GM12878 (cell line): ENCODE results near the gene DUSP22. TPM values are rescaled to one million over a fixed set of nuclear protein-coding genes. Genes with fewer than 3 reads are reported as not detected.
"Not testable (repeated sequence)": the region's sequence is repeated elsewhere in the genome, so short reads cannot be mapped to it uniquely, and the experiment has no call there.

ENCODE experiments used
- ATAC-seq: fragments of 200-7000 bp; cut with Tn5 transposase; 3 replicates; pipeline ENCODE4 v1.9.1; 2020; ENCODE audit warnings: mild to moderate bottlenecking, moderate library complexity
- BruUV-seq: library from RNA; stranded (reverse); fragments of 400-500 nt; replicated peaks from 2 replicates; lab custom pipeline; 2021; lab: Mats Ljungman, UMichigan
- CTCF ChIA-PET: fragments of 300-600 bp; sonication (Branson Sonifier 250); formaldehyde crosslinking; extraction: SDS; loops from one replicate; lab custom pipeline; 2021; ENCODE audit warnings: inconsistent platforms; lab: Yijun Ruan, JAX
- POLR2A ChIA-PET: fragments of 350-600 bp; formaldehyde crosslinking; extraction: SDS; loops from one replicate; lab custom pipeline; 2021; ENCODE audit warnings: inconsistent platforms; lab: Charles Lee
- RAD21 ChIA-PET: fragments of 300-600 bp; sonication (Branson Sonifier 250); formaldehyde crosslinking; loops from one replicate; lab custom pipeline; 2023; ENCODE audit warnings: antibody characterized with exemption; ENCODE audit not compliant: unreplicated experiment; lab: Charles Lee
- SMC1A ChIA-PET: fragments of 300-600 bp; sonication (Branson Sonifier 250); formaldehyde crosslinking; loops from one replicate; lab custom pipeline; 2023; ENCODE audit not compliant: unreplicated experiment, uncharacterized antibody; lab: Charles Lee
- DNase-seq: peaks from one replicate; pipeline ENCODE4 v3.0.0-alpha.2; 2011; ENCODE audit warnings: low read depth, low spot score
- FAIRE-seq: peaks from 3 replicates; lab custom pipeline; 2011; peaks lifted over from hg19 to GRCh38; lab: Jason Lieb, UNC
- H2AFZ ChIP-seq: 2 replicates; pipeline ENCODE4 v1.6.0; 2011; ENCODE audit warnings: low read depth, low read length, control low read depth; ENCODE audit not compliant: control insufficient read depth
- H3K27ac ChIP-seq: 2 replicates; pipeline ENCODE4 v1.5.1; 2011; ENCODE audit warnings: control low read depth; ENCODE audit not compliant: control insufficient read depth, insufficient read depth
- H3K27me3 ChIP-seq, 2 experiments: replicated peaks in 1 of 2; 2 replicates each; pipeline versions ENCODE4 v1.6.0 to v1.6.1; 2011; ENCODE audit warnings: low read length in 1 of 2; ENCODE audit not compliant: control insufficient read depth in 2 of 2, insufficient read depth in 2 of 2
- H3K36me3 ChIP-seq, 2 experiments: 2 replicates each; pipeline ENCODE4 v1.5.1; 2011; ENCODE audit warnings: low read length in 1 of 2; ENCODE audit not compliant: control insufficient read depth in 2 of 2, insufficient read depth in 2 of 2
- H3K4me1 ChIP-seq: 2 replicates; pipeline ENCODE4 v1.6.1; 2011; ENCODE audit warnings: mild to moderate bottlenecking, low read length, moderate library complexity, mixed read lengths; ENCODE audit not compliant: control insufficient read depth, insufficient read depth
- H3K4me2 ChIP-seq: 2 replicates; pipeline ENCODE4 v1.6.0; 2011; ENCODE audit warnings: control low read depth; ENCODE audit not compliant: control insufficient read depth, insufficient read depth
- H3K4me3 ChIP-seq: fragments of 200-600 bp; sonication (generic); 2 replicates; pipeline ENCODE4 v1.5.1; 2016
- H3K79me2 ChIP-seq: 2 replicates; pipeline ENCODE4 v1.6.0; 2011; ENCODE audit warnings: low read length; ENCODE audit not compliant: control insufficient read depth, insufficient read depth
- H3K9ac ChIP-seq: 2 replicates; pipeline ENCODE4 v1.8.0; 2011; ENCODE audit warnings: low read length, control low read depth, mixed read lengths; ENCODE audit not compliant: control insufficient read depth, insufficient read depth
- H3K9me3 ChIP-seq: replicated peaks from 3 replicates; pipeline ENCODE4 v1.5.1; 2011; ENCODE audit warnings: mild to moderate bottlenecking, low read length; ENCODE audit not compliant: control insufficient read depth, insufficient read depth
- H4K20me1 ChIP-seq: 2 replicates; pipeline ENCODE4 v1.6.0; 2011; ENCODE audit not compliant: control insufficient read depth, insufficient read depth
- EED ChIP-seq: sonication (generic); IDR thresholded peaks from 2 replicates; pipeline ENCODE4 v1.6.1; 2016; ENCODE audit warnings: antibody characterized with exemption, low read depth
- IKZF1 ChIP-seq: fragments of 450-650 bp; conservative IDR thresholded peaks from 2 replicates; pipeline ENCODE4 v1.6.1; 2017; ENCODE audit warnings: antibody characterized with exemption, mild to moderate bottlenecking
- IKZF2 ChIP-seq, 2 experiments: fragments of 450-650 bp; IDR thresholded peaks; 2 replicates each; pipeline ENCODE4 v1.6.1; 2017; ENCODE audit warnings: mild to moderate bottlenecking in 2 of 2, moderate library complexity in 2 of 2
- MEF2B ChIP-seq: fragments of 450-650 bp; IDR thresholded peaks from 2 replicates; pipeline ENCODE4 v1.6.1; 2018; ENCODE audit warnings: mild to moderate bottlenecking, moderate library complexity; ENCODE audit not compliant: partially characterized antibody, poor library complexity, severe bottlenecking
- MYB ChIP-seq: fragments of 150-350 bp; IDR thresholded peaks from 2 replicates; pipeline ENCODE4 v1.6.1; 2014; ENCODE audit warnings: mild to moderate bottlenecking, low read depth, low read length, borderline replicate concordance
- PML ChIP-seq: IDR thresholded peaks from 2 replicates; pipeline ENCODE4 v1.6.1; 2012; ENCODE audit warnings: low read length, inconsistent platforms
- RUNX3 ChIP-seq: IDR thresholded peaks from 2 replicates; pipeline ENCODE4 v1.6.1; 2012; ENCODE audit warnings: low read length, inconsistent platforms
- SMARCA5 ChIP-seq: fragments of 450-650 bp; IDR thresholded peaks from 2 replicates; pipeline ENCODE4 v1.6.1; 2017; ENCODE audit warnings: mild to moderate bottlenecking
- SPI1 ChIP-seq: IDR thresholded peaks from 2 replicates; pipeline ENCODE4 v1.6.1; 2011; ENCODE audit warnings: low read depth, mild to moderate bottlenecking, low read length, moderate library complexity, borderline replicate concordance; ENCODE audit not compliant: insufficient read depth
- ZBTB33 ChIP-seq: fragments of 450-650 bp; IDR thresholded peaks from 2 replicates; pipeline ENCODE4 v1.6.1; 2017; ENCODE audit warnings: mild to moderate bottlenecking
- ZNF217 ChIP-seq: fragments of 450-650 bp; IDR thresholded peaks from 2 replicates; pipeline ENCODE4 v1.6.1; 2017; ENCODE audit warnings: antibody characterized with exemption, mild to moderate bottlenecking
- WGBS: methylation state at CpG from one replicate; pipeline ENCODE4 v1.1.6; 2016; ENCODE audit warnings: low lambda C conversion rate; ENCODE audit not compliant: insufficient replicate concordance, insufficient coverage; ENCODE audit errors: missing lambda C conversion rate; 5-methylcytosine and 5-hydroxymethylcytosine counted together
- in situ Hi-C: fragments of 300-500 bp; cut with MboI; formaldehyde crosslinking; loops from 9 replicates; pipeline ENCODE4 v1.14.3; 2018; ENCODE audit warnings: mixed read lengths
- intact Hi-C: fragments of 100-400 bp; cut with micrococcal nuclease; formaldehyde crosslinking; loops from one replicate; pipeline ENCODE4 v1.14.2; 2022; ENCODE audit not compliant: unreplicated experiment
- polyA plus RNA-seq, 11 experiments: library from polyadenylated mRNA; depleted of rRNA in 4 of 11; unstranded in 6 of 11; stranded (reverse) in 5 of 11; fragments of >200 nt; fragmentation: Nextera tagmentation in 4 of 11; fragmentation: Illumina TruSeq in 1 of 11; extraction: Ambion mirVana in 4 of 11; extraction: Trizol in 1 of 11; gene quantifications; 1 replicate in 1 of 11; 2 replicates in 10 of 11; pipeline versions ENCODE4 v1.2.1 to v1.2.3, GENCODE V29; 2011 to 2016; ENCODE audit warnings: inconsistent platforms in 2 of 11, missing spikeins in 2 of 11, low read depth in 1 of 11
- total RNA-seq, 4 experiments: library from RNA; depleted of rRNA in 3 of 4; stranded (reverse); fragments of >200 nt in 3 of 4; fragmentation: Illumina TruSeq in 1 of 4; extraction: Trizol in 1 of 4; gene quantifications; 2 replicates each; pipeline versions ENCODE4 v1.2.1 to v1.2.3, GENCODE V29; 2013 to 2021

The DUSP22 gene
- total and polyA plus RNA-seq, 10 of the 15 experiments (the other 5 are each of a cell fraction or from before 2014, with no cell fraction given): 78.9 to 156 (median 107) TPM

- Histone ChIP-seq H3K27ac (no peak overlapping the region), H3K4me3 (no peak overlapping the region), H3K36me3 (no peaks in the 10 kb centered on the region), H2AFZ (no peak overlapping the region), H3K9ac (no peak overlapping the region), H3K9me3 (no peaks in the 10 kb centered on the region; the same call in none of the 3 replicates), H3K4me1 (peaks cover 16% of the 10 kb centered on the region), H3K27me3 (no peaks in the 10 kb centered on the region), H4K20me1 (no peaks in the 10 kb centered on the region), H3K79me2 (no peaks in the 10 kb centered on the region), H3K4me2 (no peak overlapping the region)
- 98% methylated on average over 5 of the region's 5 CpGs for WGBS
- POLR2A ChIA-PET: interaction anchor here (0.6 kb wide), 1 partner anchor 54 kb away, joined by 5 read pairs; no protein-coding TSS in a partner anchor
- SMC1A ChIA-PET: no interaction called here
- FAIRE-seq (no peak), DNase-seq (no peak), ATAC-seq (no peak)
- in situ Hi-C loops (no loop called here), intact Hi-C loops (no loop called here)
- BruUV-seq: no TSS peak
- RAD21 ChIA-PET: no interaction called here
- CTCF ChIA-PET: no interaction called here
- TF ChIP-seq PML: no peak
- TF ChIP-seq ZBTB33: peak; percentile 74; the same call in 1 of the 2 replicates
- no peak for TF ChIP-seq MYB
These were observed 44.9 kb upstream of the DUSP22 start for GRCh38 chr6:247351-247750.

- H3K27ac ChIP-seq, H3K9ac ChIP-seq, H3K79me2 ChIP-seq, H3K9me3 ChIP-seq, H4K20me1 ChIP-seq, ATAC-seq, H3K36me3 ChIP-seq, FAIRE-seq, in situ Hi-C loops, H2AFZ ChIP-seq, H3K4me3 ChIP-seq, BruUV-seq, intact Hi-C loops, DNase-seq, POLR2A ChIA-PET, H3K4me2 ChIP-seq, H3K27me3 ChIP-seq: not testable (repeated sequence)
- H3K4me1 ChIP-seq: peaks cover 23% of the 10 kb centered on the region
- WGBS: 85% methylated on average over 6 of the region's 6 CpGs
- 0 out of 2 replicates have a peak, but pooled peaks have one; percentile 21 for TF ChIP-seq SMARCA5
- TF ChIP-seq ZBTB33: peak; percentile 93
- TF ChIP-seq IKZF1: 0 out of 2 replicates have a peak, but pooled peaks have one; percentile 19
- peak in 1 of 2 experiments; percentile 34; a peak in 2 of 4 replicates for TF ChIP-seq IKZF2 (IDR thresholded peaks at IDR 0.05)
- TF ChIP-seq SPI1: peak; percentile 49; the same call in 1 of the 2 replicates
- TF ChIP-seq EED: 0 out of 2 replicates have a peak, but pooled peaks have one; percentile 38
- TF ChIP-seq MEF2B: peak; percentile 55
- TF ChIP-seq ZNF217: 0 out of 2 replicates have a peak, but pooled peaks have one; percentile 39
- TF ChIP-seq RUNX3: peak; percentile 65
- CTCF ChIA-PET: interaction anchor here (0.7 kb wide), 1 partner anchor 8 kb away, joined by 3 read pairs; no protein-coding TSS in a partner anchor
- SMC1A ChIA-PET: interaction anchor here (0.8 to 2.7 kb wide), 4 partner anchors 10 to 13 kb away, joined by 3 to 11 read pairs (median 7); no protein-coding TSS in a partner anchor
- RAD21 ChIA-PET: interaction anchor here (0.7 kb wide), 1 partner anchor 12 kb away, joined by 3 read pairs; no protein-coding TSS in a partner anchor
These were observed 44.2 kb upstream of the DUSP22 start for GRCh38 chr6:248046-248445.
